Measurements from ENCODE around the gene RND2. TPM values are rescaled to one million over a fixed set of nuclear protein-coding genes. Genes with fewer than 3 reads are reported as not detected.
A peak's percentile ranks its signal among the peaks of the same experiment; 100 is the strongest.
"Not testable (repeated sequence)": the region's sequence is repeated elsewhere in the genome, so short reads cannot be mapped to it uniquely, and the experiment has no call there.

The RND2 gene
- polyA plus RNA-seq, 1 experiment = 1.3 TPM

DNA sequence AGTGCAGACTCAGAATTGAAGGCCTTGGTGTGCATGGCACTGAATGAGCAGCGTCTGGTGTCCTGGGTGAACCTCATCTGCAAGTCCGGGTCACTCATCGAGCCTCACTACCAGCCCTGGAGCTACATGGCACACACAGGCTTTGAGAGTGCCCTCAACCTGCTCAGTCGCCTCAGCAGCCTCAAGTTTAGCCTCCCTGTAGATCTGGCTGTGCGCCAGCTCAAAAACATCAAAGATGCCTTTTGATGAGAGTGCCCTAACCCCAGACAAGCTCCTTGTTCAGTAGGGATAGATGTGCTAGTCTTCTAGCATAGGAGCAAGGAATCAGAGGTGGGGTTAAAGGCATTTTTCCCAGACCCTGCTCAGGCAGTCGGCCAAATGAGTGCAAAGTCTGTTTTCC lies 33.6 kb upstream of the RND2 start:
- DNase-seq (ENCODE audit: low read depth) = no peak
- ChIA-PET CTCF (interaction anchor here (1.0 kb wide), 1 partner anchor 231 kb away, joined by 3 read pairs; no protein-coding TSS in a partner anchor), POLR2A (interaction anchor here (0.6 kb wide), 1 partner anchor 13 kb away, joined by 13 read pairs; no protein-coding TSS in a partner anchor)
- TF ChIP-seq, protein P1, sequence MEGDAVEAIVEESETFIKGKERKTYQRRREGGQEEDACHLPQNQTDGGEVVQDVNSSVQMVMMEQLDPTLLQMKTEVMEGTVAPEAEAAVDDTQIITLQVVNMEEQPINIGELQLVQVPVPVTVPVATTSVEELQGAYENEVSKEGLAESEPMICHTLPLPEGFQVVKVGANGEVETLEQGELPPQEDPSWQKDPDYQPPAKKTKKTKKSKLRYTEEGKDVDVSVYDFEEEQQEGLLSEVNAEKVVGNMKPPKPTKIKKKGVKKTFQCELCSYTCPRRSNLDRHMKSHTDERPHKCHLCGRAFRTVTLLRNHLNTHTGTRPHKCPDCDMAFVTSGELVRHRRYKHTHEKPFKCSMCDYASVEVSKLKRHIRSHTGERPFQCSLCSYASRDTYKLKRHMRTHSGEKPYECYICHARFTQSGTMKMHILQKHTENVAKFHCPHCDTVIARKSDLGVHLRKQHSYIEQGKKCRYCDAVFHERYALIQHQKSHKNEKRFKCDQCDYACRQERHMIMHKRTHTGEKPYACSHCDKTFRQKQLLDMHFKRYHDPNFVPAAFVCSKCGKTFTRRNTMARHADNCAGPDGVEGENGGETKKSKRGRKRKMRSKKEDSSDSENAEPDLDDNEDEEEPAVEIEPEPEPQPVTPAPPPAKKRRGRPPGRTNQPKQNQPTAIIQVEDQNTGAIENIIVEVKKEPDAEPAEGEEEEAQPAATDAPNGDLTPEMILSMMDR (IDR thresholded peaks at IDR 0.05; ENCODE audit: insufficient read depth, low read depth, low read length) = no peak
- H3K36me3 ChIP-seq (ENCODE audit: control insufficient read depth, insufficient read depth, low read length) = peaks cover 13% of the 10 kb centered on the region
- H3K27me3 ChIP-seq (ENCODE audit: control insufficient read depth, insufficient read depth, low read length) = no peaks in the 10 kb centered on the region
- no peak overlapping the region for H3K4me3 ChIP-seq (ENCODE audit: low read depth, low read length)

- H3K4me3 ChIP-seq (ENCODE audit: low read depth, low read length) = no peak overlapping the region
- H3K36me3 ChIP-seq (ENCODE audit: control insufficient read depth, insufficient read depth, low read length) = peaks cover 9% of the 10 kb centered on the region
- no peak for DNase-seq (ENCODE audit: low read depth)
- ChIA-PET POLR2A (no interaction called here), CTCF (interaction anchor here (0.8 kb wide), 1 partner anchor 149 kb away, joined by 5 read pairs; no protein-coding TSS in a partner anchor)
- no peaks in the 10 kb centered on the region for H3K27me3 ChIP-seq (ENCODE audit: control insufficient read depth, insufficient read depth, low read length)
- TF ChIP-seq, protein P1 (IDR thresholded peaks at IDR 0.05; ENCODE audit: insufficient read depth, low read depth, low read length) = no peak
These were observed 32.2 kb upstream of the RND2 start for GRCh38 chr17:42992872-42993271.

DNA sequence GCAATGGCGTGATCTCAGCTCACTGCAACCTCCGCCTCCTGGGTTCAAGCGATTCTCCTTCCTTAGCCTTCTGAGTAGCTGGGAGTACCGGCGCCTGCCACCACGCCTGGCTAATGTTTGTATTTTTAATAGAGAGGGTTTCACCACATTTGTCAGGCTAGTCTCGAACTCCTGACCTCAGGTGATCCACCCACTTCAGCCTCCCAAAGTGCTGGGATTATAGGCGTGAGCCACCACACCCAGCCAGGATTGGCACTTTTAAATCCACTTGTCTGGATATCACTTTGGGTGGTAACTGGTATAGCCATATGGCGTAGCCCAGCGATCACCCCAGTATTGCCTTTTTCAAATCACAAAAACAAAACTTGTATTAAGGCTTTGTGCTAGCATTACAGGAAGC lies 31.1 kb upstream of the RND2 start:
- H3K27me3 ChIP-seq (ENCODE audit: control insufficient read depth, insufficient read depth, low read length); H3K4me3 ChIP-seq (ENCODE audit: low read depth, low read length); H3K36me3 ChIP-seq (ENCODE audit: control insufficient read depth, insufficient read depth, low read length); POLR2A ChIA-PET; DNase-seq (ENCODE audit: low read depth): not testable (repeated sequence)
- CTCF ChIA-PET = interaction anchor here (1.0 kb wide), 1 partner anchor 151 kb away, joined by 3 read pairs; no protein-coding TSS in a partner anchor

DNA sequence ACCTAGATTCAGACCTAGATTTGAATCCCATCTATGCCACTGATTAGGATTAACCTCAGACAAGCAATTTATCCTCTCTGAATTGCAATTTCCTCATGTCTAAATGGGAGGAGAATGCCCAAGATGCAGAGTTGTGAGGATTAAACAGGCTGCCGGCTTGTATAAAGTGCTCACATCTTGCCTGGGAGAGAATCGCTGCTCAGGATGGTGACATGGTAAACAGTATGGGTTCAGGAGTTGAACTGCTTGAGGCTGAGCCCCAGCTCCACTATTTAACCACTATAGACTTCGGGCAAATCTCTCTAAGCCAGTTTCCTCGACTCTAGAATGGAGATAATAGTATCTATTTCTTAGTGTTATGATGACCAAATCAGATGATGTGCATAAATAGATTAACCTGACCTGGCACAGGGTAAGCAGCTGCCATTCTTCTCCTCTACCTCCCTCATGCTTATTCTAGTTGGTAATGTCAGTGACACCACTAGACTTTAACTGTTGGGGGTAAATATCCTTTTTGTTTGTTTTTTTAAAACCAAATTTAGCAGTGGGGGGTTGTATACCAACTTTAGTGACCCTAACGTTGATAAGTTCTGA lies 27.5 kb upstream of the RND2 start:
- CTCF ChIA-PET = interaction anchor here (0.5 to 2.2 kb wide), 19 partner anchors 9 to 675 kb away, joined by 3 to 16 read pairs (median 3); partner anchors contain the start of genes AOC2, IFI35 and PSME3
- no peak for DNase-seq (ENCODE audit: low read depth)
- peaks cover 5% of the 10 kb centered on the region for H3K36me3 ChIP-seq (ENCODE audit: control insufficient read depth, insufficient read depth, low read length)
- peak overlapping the region; percentile 9; the same call in 1 of the 2 replicates for H3K4me3 ChIP-seq (ENCODE audit: low read depth, low read length)
- no peaks in the 10 kb centered on the region for H3K27me3 ChIP-seq (ENCODE audit: control insufficient read depth, insufficient read depth, low read length)
- POLR2A ChIA-PET = interaction anchor here (0.5 to 1.1 kb wide), 8 partner anchors 9 to 364 kb away, joined by 3 to 14 read pairs (median 3); partner anchors contain the start of genes AOC3, IFI35, PTGES3L and RUNDC1
- TF ChIP-seq, protein P1 (IDR thresholded peaks at IDR 0.05; ENCODE audit: insufficient read depth, low read depth, low read length) = no peak

- peak; percentile 100 for DNase-seq (ENCODE audit: low read depth)
- CTCF ChIA-PET = interaction anchor here (0.5 to 2.2 kb wide), 21 partner anchors 8 to 676 kb away, joined by 3 to 16 read pairs (median 3); partner anchors contain the start of genes AOC2, IFI35 and PSME3
- POLR2A ChIA-PET = interaction anchor here (0.5 to 1.1 kb wide), 7 partner anchors 8 to 363 kb away, joined by 3 to 14 read pairs (median 3); partner anchors contain the start of genes AOC3, IFI35, PTGES3L and RUNDC1
- TF ChIP-seq, protein P1 (IDR thresholded peaks at IDR 0.05; ENCODE audit: insufficient read depth, low read depth, low read length) = peak; percentile 81
- Histone ChIP-seq H3K27me3 (ENCODE audit: control insufficient read depth, insufficient read depth, low read length) (no peaks in the 10 kb centered on the region), H3K36me3 (ENCODE audit: control insufficient read depth, insufficient read depth, low read length) (peaks cover 6% of the 10 kb centered on the region), H3K4me3 (ENCODE audit: low read depth, low read length) (peak within 1 kb of the TSS; percentile 91)
These were observed 26.8 kb upstream of the RND2 start, which contains the start of gene RPL27 for GRCh38 chr17:42997984-42998938. TSS of gene RPL27 (plus strand) at chr17:42998419. CDS start at chr17:42998751, 332 bp downstream.

Measured in BJ (cell line).